Neural cell (in vitro differentiated cells): ENCODE data around the gene SLN. TPM values are rescaled to one million over a fixed set of nuclear protein-coding genes. Genes with fewer than 3 reads are reported as not detected.

Source experiments
- H2AFZ ChIP-seq: fragments of 200-600, 300-800 bp; sonication (generic), shearing (Covaris generic); 2 replicates; pipeline ENCODE4 v1.6.0; 2014; ENCODE audit warnings: low read depth, mild to moderate bottlenecking, antibody characterized with exemption, low read length, moderate library complexity
- H3F3A ChIP-seq: fragments of 200-600 bp; shearing (Covaris generic); 2 replicates; pipeline ENCODE4 v1.6.1; 2016; ENCODE audit warnings: mild to moderate bottlenecking, moderate library complexity, mixed read lengths, antibody characterized with exemption, low read length; ENCODE audit not compliant: insufficient read depth, poor library complexity, severe bottlenecking
- H3K27ac ChIP-seq: fragments of 200-600, 300-800 bp; sonication (generic), shearing (Covaris generic); 2 replicates; pipeline ENCODE4 v1.5.1; 2014; ENCODE audit warnings: mild to moderate bottlenecking, low read length, moderate library complexity
- H3K27me3 ChIP-seq: fragments of 300-800, 200-600 bp; sonication (generic), shearing (Covaris generic); 2 replicates; pipeline ENCODE4 v1.6.0; 2014; ENCODE audit warnings: mild to moderate bottlenecking, low read depth, low read length, moderate library complexity; ENCODE audit not compliant: insufficient read depth
- H3K36me3 ChIP-seq: fragments of 300-800, 200-600 bp; sonication (generic), shearing (Covaris generic); 2 replicates; pipeline ENCODE4 v1.5.1; 2014; ENCODE audit warnings: mild to moderate bottlenecking, antibody characterized with exemption, low read length, moderate library complexity; ENCODE audit not compliant: insufficient read depth
- H3K4me2 ChIP-seq: fragments of 300-800, 200-600 bp; sonication (generic), shearing (Covaris generic); 2 replicates; pipeline ENCODE4 v1.6.0; 2014; ENCODE audit warnings: mild to moderate bottlenecking, low read length
- H3K4me3 ChIP-seq: fragments of 300-800, 200-600 bp; sonication (generic), shearing (Covaris generic); 2 replicates; pipeline ENCODE4 v1.5.1; 2014; ENCODE audit warnings: mild to moderate bottlenecking, low read length, moderate library complexity
- H3K79me2 ChIP-seq: fragments of 200-600 bp; shearing (Covaris generic); replicated peaks from 2 replicates; pipeline ENCODE4 v1.6.0; 2014; ENCODE audit warnings: mild to moderate bottlenecking, low read length, moderate library complexity; ENCODE audit not compliant: insufficient read depth
- H3K9ac ChIP-seq: fragments of 300-800, 200-600 bp; sonication (generic), shearing (Covaris generic); 2 replicates; pipeline ENCODE4 v1.6.1; 2016; ENCODE audit warnings: mild to moderate bottlenecking, low read length, mixed read lengths
- H3K9me2 ChIP-seq: fragments of 200-600 bp; shearing (Covaris generic); 2 replicates; pipeline ENCODE4 v1.6.1; 2016; ENCODE audit warnings: mild to moderate bottlenecking, low read length, mixed read lengths; ENCODE audit not compliant: insufficient read depth
- H3K9me3 ChIP-seq: fragments of 200-600, 300-800 bp; sonication (generic), shearing (Covaris generic); 2 replicates; pipeline ENCODE4 v1.6.1; 2016; ENCODE audit warnings: mild to moderate bottlenecking, mixed run types, low read length, moderate library complexity, mixed read lengths
- H4K20me1 ChIP-seq: fragments of 200-600 bp; shearing (Covaris generic); 2 replicates; pipeline ENCODE4 v1.6.1; 2016; ENCODE audit warnings: mild to moderate bottlenecking, mixed run types; ENCODE audit not compliant: insufficient read depth
- CTCF ChIP-seq: fragments of 450-650 bp; IDR thresholded peaks from 2 replicates; pipeline ENCODE4 v1.5.1; 2014; ENCODE audit warnings: antibody characterized with exemption, mild to moderate bottlenecking, moderate library complexity; ENCODE audit not compliant: poor library complexity, severe bottlenecking
- EP300 ChIP-seq: fragments of 450-650 bp; conservative IDR thresholded peaks from 2 replicates; pipeline ENCODE4 v1.6.1; 2014; ENCODE audit warnings: antibody characterized with exemption, mild to moderate bottlenecking, moderate library complexity; ENCODE audit not compliant: poor library complexity, severe bottlenecking
- EZH2 ChIP-seq: fragments of 200-600, 300-800 bp; shearing (Covaris generic), sonication (generic); IDR thresholded peaks from 2 replicates; pipeline ENCODE4 v1.6.1; 2014; ENCODE audit warnings: antibody characterized with exemption, low read length, borderline replicate concordance, mild to moderate bottlenecking; ENCODE audit not compliant: insufficient read depth, poor library complexity, severe bottlenecking
- MXI1 ChIP-seq: fragments of 450-650 bp; conservative IDR thresholded peaks from 2 replicates; pipeline ENCODE4 v1.6.1; 2014; ENCODE audit warnings: antibody characterized with exemption, mild to moderate bottlenecking; ENCODE audit not compliant: poor library complexity, severe bottlenecking
- POLR2AphosphoS5 ChIP-seq: IDR thresholded peaks from 2 replicates; pipeline ENCODE4 v1.6.1; 2012
- RAD21 ChIP-seq: fragments of 450-650 bp; conservative IDR thresholded peaks from 2 replicates; pipeline ENCODE4 v1.6.1; 2014; ENCODE audit warnings: antibody characterized with exemption, mild to moderate bottlenecking, moderate library complexity
- SMC3 ChIP-seq: fragments of 450-650 bp; conservative IDR thresholded peaks from 2 replicates; pipeline ENCODE4 v1.6.1; 2014; ENCODE audit warnings: antibody characterized with exemption, mild to moderate bottlenecking, moderate library complexity; ENCODE audit not compliant: poor library complexity
- TAF1 ChIP-seq: IDR thresholded peaks from 2 replicates; pipeline ENCODE4 v1.6.1; 2012; ENCODE audit warnings: low read depth
- polyA plus RNA-seq: library from polyadenylated mRNA; depleted of rRNA; stranded (reverse); fragments of >200 nt; gene quantifications from 2 replicates; pipeline ENCODE4 v1.2.3, GENCODE V29; 2014
- TF ChIP-seq, protein P1 (sequence below): IDR thresholded peaks from 2 replicates; pipeline ENCODE4 v1.6.1; 2012; ENCODE audit warnings: borderline replicate concordance

Gene SLN
- polyA plus RNA-seq, 1 donor from 2014 or later, result not detected

GRCh38 chr11:107675902-107676301, 36.0 kb downstream of the SLN start:
- Histone ChIP-seq H4K20me1 (no peaks in the 10 kb centered on the region), H3K27ac (no peak overlapping the region), H3K4me2 (no peak overlapping the region), H2AFZ (no peak overlapping the region), H3K36me3 (no peaks in the 10 kb centered on the region), H3K9ac (no peak overlapping the region), H3K4me3 (no peak overlapping the region), H3F3A (no peaks in the 10 kb centered on the region), H3K9me3 (no peaks in the 10 kb centered on the region), H3K27me3 (no peaks in the 10 kb centered on the region), H3K79me2 (no peaks in the 10 kb centered on the region), H3K9me2 (no peaks in the 10 kb centered on the region)
- TF ChIP-seq, protein P1, sequence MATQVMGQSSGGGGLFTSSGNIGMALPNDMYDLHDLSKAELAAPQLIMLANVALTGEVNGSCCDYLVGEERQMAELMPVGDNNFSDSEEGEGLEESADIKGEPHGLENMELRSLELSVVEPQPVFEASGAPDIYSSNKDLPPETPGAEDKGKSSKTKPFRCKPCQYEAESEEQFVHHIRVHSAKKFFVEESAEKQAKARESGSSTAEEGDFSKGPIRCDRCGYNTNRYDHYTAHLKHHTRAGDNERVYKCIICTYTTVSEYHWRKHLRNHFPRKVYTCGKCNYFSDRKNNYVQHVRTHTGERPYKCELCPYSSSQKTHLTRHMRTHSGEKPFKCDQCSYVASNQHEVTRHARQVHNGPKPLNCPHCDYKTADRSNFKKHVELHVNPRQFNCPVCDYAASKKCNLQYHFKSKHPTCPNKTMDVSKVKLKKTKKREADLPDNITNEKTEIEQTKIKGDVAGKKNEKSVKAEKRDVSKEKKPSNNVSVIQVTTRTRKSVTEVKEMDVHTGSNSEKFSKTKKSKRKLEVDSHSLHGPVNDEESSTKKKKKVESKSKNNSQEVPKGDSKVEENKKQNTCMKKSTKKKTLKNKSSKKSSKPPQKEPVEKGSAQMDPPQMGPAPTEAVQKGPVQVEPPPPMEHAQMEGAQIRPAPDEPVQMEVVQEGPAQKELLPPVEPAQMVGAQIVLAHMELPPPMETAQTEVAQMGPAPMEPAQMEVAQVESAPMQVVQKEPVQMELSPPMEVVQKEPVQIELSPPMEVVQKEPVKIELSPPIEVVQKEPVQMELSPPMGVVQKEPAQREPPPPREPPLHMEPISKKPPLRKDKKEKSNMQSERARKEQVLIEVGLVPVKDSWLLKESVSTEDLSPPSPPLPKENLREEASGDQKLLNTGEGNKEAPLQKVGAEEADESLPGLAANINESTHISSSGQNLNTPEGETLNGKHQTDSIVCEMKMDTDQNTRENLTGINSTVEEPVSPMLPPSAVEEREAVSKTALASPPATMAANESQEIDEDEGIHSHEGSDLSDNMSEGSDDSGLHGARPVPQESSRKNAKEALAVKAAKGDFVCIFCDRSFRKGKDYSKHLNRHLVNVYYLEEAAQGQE, result no peak
- TF ChIP-seq EZH2, result no peak
- TF ChIP-seq POLR2AphosphoS5, result no peak
- no peak for TF ChIP-seq SMC3
- no peak for TF ChIP-seq RAD21
- no peak for TF ChIP-seq CTCF
- TF ChIP-seq TAF1, result no peak
- no peak for TF ChIP-seq EP300
- TF ChIP-seq MXI1, result no peak

GRCh38 chr11:107669893-107670601, 41.8 kb downstream of the SLN start:
- H4K20me1 ChIP-seq, result no peaks in the 10 kb centered on the region
- no peaks in the 10 kb centered on the region for H3K9me2 ChIP-seq
- H3K27me3 ChIP-seq, result no peaks in the 10 kb centered on the region
- no peaks in the 10 kb centered on the region for H3F3A ChIP-seq
- H3K27ac ChIP-seq, result no peak overlapping the region
- TF ChIP-seq CTCF (no peak), RAD21 (no peak), SMC3 (no peak), POLR2AphosphoS5 (no peak)
- TF ChIP-seq, protein P1, result no peak
- H3K4me2 ChIP-seq, result no peak overlapping the region
- no peak overlapping the region for H2AFZ ChIP-seq
- no peaks in the 10 kb centered on the region for H3K79me2 ChIP-seq
- H3K9ac ChIP-seq, result no peak overlapping the region
- no peak overlapping the region for H3K4me3 ChIP-seq
- no peaks in the 10 kb centered on the region for H3K9me3 ChIP-seq
- no peaks in the 10 kb centered on the region for H3K36me3 ChIP-seq
